Pulmonary artery endothelial cell (primary cell): Measurements from ENCODE around the gene DPAGT1. TPM values are rescaled to one million over a fixed set of nuclear protein-coding genes. Genes with fewer than 3 reads are reported as not detected.
"Not testable (repeated sequence)": the region's sequence is repeated elsewhere in the genome, so short reads cannot be mapped to it uniquely, and the experiment has no call there.

ENCODE experiments used
- DNase-seq: peaks from one replicate; pipeline ENCODE4 v3.0.0-alpha.2; 2011; ENCODE audit warnings: low read depth, low spot score
- total RNA-seq: library from RNA; depleted of rRNA; stranded (reverse); fragments of >200 nt; gene quantifications from 2 replicates; pipeline ENCODE4 v1.2.3, GENCODE V29; 2014

The DPAGT1 gene
- total RNA-seq, 1 donor from 2014 or later = 14.4 TPM

DNA sequence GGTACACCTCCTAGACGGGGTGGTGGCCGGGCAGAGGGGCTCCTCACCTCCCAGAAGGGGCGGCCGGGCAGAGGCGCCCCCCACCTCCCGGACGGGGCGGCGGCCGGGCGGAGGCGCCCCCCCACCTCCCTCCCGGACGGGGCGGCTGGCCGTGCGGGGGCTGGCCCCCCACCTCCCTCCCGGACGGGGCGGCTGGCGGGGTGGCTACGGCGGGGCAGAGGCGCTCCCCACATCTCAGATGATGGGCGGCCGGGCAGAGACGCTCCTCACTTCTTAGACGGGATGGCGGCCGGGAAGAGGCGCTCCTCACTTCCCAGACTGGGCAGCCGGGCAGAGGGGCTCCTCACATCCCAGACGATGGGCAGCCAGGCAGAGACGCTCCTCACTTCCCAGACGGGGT, 42.5 kb downstream of the DPAGT1 start:
- not testable (repeated sequence) for DNase-seq

DNA sequence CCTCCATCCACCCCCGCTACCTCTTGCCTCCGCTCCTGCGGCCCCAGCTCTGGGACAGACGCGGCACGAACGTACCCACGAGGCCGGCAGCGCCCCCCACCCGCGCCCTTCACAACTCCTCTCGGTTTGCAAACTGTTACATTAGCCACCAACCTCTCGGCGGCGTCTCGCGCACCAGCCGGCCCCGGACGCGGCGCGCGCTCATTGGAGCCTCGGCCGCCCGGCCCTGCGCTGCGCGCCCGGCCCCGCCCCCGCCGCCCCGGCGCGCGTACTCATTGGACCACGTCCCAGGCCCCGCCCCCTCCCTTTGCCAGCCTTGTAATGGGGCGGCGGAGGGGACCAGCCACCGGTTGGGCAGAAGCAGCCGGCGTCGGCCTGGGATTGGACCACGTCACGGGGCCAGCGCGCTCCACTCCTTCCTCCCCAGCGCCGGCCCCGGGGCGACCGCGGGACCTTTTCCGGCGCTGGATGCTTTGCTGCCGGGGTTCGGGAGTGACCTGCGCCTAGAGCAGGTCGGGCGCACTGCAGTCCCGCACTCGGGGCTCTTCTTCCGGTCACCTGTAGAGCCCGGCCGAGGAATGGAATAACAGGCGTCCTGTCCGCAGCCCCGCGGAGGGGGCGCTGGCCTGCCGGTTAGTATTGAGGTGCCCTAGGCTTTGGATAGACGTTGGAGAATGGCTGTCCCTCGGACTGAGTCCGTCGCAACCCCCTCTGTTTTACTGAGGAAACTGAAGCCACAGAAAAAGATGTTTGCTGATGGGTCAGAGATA, 44.5 kb downstream of the DPAGT1 start, which contains the start of gene HYOU1:
HYOU1 (minus strand) TSS at position 206 of the 770 bp plus-strand sequence. CDS start 1,045 bp downstream, outside the sequence.
- peak; percentile 87 for DNase-seq

DNA sequence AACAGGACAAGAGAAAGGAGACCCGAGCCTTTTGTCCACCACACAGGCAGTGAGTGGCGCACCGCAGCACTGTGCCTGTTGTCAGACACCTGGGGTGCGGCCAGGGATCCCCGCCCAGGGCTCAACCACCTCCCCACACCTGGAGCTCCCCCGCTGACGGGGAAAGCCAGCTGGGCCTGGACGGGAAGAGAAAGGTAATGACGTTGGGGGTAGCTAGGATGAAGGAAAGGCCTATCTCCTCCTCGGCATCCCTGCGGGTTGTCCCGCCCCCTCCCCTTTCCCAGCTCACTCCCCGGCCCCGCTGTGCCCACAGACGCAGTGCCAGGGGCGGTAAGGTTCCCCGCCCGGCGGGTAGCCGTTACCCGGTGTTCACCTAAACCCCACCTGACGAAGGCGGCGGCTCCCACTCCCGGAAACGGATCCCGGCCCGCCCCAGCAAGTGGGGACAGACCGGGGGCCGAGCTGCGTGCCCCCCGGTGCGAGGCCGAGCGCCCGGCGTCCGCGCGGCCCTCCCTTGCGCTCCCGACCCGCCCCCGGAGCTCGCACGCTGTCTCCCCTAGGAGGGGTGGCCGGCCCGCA, 45.1 kb downstream of the DPAGT1 start:
- no peak for DNase-seq

DNA sequence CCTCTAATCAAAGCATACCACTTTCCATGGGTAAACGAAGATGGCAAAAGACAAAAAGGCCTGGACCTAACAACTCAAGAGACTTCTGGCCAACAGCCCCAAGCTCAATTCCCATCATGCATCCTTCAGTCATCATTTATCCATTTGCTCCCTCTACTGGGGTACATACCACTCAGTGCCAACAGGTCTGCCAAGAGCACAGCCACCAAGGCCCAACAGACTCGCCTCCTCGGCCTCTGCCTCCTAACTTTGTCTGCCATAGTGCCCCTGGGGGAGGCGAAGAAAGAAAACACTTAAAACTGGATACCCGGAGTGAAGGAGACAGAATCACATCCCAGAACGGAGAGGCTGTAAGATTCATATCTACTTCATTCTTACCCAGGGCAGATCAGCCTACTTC, 45.8 kb downstream of the DPAGT1 start:
- DNase-seq = no peak

DNA sequence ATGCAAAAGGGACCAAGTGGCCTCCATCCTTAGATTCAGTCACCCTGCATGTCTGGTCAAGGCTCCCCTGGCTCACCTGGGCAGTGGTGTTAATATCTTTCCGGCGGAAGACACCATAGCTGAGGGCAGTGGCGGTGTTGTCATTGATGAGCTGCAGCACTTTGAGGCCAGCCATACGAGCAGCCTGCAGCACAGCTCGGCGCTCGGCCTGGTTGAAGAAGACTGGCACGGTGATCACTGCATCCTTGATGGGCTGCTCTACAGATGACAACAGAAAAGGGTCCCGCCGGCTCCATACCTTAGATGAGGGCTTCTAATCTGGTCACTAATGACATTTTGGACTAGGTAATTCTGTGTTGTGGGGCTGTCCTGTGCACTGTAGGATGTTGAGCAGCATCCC, 47.2 kb downstream of the DPAGT1 start:
- no peak for DNase-seq

DNA sequence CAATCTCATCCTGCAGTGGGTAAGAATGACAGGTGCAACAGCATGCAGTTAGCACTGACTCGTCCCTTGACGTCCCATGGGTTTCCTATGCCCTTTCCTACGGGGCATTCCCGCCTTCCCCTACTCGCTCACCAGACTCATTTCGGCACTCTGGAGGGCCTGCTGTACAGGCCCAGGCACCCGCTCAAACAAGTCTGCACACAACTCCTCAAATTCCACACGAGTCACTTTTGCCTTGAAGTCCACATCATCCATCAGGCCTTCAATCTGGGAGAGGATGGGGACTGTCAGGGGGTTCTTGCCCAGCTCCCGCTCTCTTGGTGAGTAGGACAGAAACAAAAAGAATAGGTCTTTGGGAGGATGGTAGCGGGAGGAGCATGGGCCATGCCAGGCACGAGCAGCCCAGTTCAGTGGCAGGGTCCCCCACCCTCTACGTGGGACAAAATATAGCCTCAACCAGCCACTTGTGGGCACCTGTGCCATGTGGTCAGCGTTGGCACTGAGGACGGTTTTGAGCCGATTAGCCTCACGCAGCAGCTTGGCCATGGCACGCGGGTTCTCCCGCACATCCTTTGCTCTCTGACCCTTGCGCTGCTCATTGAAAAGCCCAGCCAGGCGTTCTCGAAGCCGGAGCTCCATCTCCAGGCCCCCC, 49.4 kb downstream of the DPAGT1 start:
- DNase-seq = no peak

DNA sequence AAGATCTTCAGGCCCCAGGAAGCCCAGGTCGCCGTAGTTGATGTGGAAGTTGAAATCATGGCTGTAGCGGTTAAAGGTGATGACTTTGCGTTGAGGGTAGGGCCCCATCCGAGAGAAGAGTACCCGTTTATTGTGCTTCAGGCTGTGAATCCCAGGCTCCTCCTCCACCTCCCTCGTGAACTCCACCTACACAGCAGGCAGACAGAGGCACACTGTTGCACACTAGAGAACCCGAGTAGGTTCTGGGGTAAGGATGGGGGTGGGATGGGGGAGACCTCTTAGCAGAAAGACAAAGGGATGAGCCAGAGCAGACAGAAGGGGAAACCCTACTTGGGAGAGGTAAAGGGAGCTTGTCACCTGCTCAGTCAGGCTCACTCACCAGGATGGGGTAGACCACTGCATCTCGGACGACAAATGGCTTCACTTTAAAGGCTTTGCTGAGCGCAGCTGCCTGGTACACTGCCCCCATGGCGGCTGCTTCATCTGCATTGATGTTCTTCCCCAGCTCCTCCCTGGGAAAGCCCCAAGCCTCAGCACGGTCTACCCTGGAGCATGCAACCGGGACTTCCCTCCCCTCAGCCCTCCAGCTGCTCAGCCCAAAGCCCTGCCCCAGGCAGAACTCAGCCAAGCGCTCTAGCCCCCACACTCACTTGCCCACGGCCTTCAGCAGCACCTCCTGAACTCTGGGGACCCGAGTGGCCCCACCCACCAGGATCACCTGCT, 50.1 kb downstream of the DPAGT1 start:
- DNase-seq = no peak

DNA sequence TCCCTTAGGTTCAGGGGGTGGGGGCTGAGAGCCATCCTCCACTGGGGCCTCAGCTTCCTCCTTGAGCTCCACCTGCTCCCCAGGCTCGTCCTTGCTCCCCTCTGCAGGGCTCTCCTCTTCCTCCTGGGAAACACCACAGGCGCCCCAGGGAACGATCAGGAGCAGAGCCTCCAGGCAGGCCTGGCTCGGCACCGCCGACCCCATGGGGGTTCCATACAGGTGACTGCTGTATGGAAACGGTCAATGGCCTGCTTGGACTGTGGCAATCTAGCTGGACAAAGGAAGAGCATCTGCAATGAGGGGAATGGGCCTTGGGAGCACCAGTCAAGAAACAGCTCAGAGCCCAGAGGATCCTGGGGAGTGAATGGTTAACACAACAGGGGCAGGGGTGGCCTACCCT, 52.6 kb downstream of the DPAGT1 start:
- DNase-seq = no peak

DNA sequence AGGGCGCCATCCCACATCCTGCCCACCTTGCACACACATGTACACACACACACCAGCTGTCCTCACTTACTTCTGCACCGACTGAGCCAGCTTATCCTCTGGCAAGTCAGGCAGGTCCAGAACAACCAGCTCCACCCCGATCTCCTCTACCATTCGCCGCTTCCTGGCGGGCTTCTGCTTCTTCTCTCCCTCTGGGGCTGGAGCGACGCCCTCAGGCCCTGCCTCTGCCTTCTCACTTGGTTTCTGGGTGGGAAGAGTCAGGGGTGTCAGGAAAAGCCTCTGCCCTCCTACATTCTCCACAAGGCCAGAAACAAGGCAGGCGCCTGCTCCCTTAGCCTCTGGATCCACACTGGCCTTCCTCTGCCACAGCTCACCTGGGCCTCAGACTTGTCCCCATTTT, 53.0 kb downstream of the DPAGT1 start:
- DNase-seq = no peak

DNA sequence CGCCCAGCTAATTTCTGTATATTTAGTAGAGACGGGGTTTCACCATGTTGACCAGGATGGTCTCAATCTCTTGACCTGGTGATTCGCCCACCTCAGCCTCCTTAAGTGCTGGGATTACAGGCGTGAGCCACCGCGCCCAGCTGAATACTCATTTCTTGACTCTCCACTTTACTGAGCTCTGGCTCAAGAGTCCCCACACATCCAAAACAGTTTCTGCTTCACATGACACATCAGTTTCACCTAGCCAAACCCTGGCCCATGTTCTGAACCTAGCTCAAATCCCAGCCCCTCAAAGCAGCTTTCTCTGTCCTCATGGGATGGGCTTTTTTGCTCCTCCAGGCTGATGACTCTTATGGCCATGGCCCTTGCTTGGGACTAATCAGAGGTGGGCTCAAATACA, 54.4 kb downstream of the DPAGT1 start:
- no peak for DNase-seq

Other genes with a start within 250 kb of the DPAGT1 start
- not detected in 2 replicates for gene CXCR5, start 218.0 kb downstream of the DPAGT1 start, total RNA-seq
- 8.3 and 9.1 TPM in 2 replicates for gene BCL9L, start 175.9 kb downstream of the DPAGT1 start, total RNA-seq
- gene UPK2, start 145.6 kb downstream of the DPAGT1 start, total RNA-seq = not detected in 2 replicates
- gene FOXR1, start 130.1 kb downstream of the DPAGT1 start, total RNA-seq = not detected in 2 replicates
- gene CENATAC, start 103.7 kb downstream of the DPAGT1 start, total RNA-seq = 11.6 and 13.9 TPM in 2 replicates
- 629 and 746 TPM in 2 replicates for gene RPS25, start 83.5 kb downstream of the DPAGT1 start, total RNA-seq
- 64.5 and 119 TPM in 2 replicates for gene TRAPPC4, start 83.1 kb downstream of the DPAGT1 start, total RNA-seq
- 15.2 and 15.4 TPM in 2 replicates for gene SLC37A4, start 71.0 kb downstream of the DPAGT1 start, total RNA-seq
- 174 and 354 TPM in 2 replicates for gene HYOU1, start 44.6 kb downstream of the DPAGT1 start, total RNA-seq
- gene VPS11, start 34.0 kb downstream of the DPAGT1 start, total RNA-seq = 21.5 and 27.4 TPM in 2 replicates
- 7.8 and 11.0 TPM in 2 replicates for gene HMBS, start 17.0 kb downstream of the DPAGT1 start, total RNA-seq
- gene C2CD2L, start 5.5 kb upstream of the DPAGT1 start, total RNA-seq = 2.0 and 4.5 TPM in 2 replicates
- gene HINFP, start 19.7 kb upstream of the DPAGT1 start, total RNA-seq = 15.4 and 17.7 TPM in 2 replicates
- gene ABCG4, start 47.2 kb upstream of the DPAGT1 start, total RNA-seq = 0.20 and 0.35 TPM in 2 replicates
- gene NLRX1, start 66.9 kb upstream of the DPAGT1 start, total RNA-seq = 10.9 and 15.5 TPM in 2 replicates
- gene NHERF4, start 83.6 kb upstream of the DPAGT1 start, total RNA-seq = 0.13 TPM in 1 of 2 replicates, not detected in the other
- gene CBL, start 104.5 kb upstream of the DPAGT1 start, total RNA-seq = 11.9 and 14.8 TPM in 2 replicates
- 1,937 and 2,031 TPM in 2 replicates for gene MCAM, start 215.3 kb upstream of the DPAGT1 start, total RNA-seq
- 4.4 and 6.0 TPM in 2 replicates for gene RNF26, start 232.7 kb upstream of the DPAGT1 start, total RNA-seq
- 61.2 and 101 TPM in 2 replicates for gene C1QTNF5, start 239.0 kb upstream of the DPAGT1 start, total RNA-seq
- gene MFRP, start 244.9 kb upstream of the DPAGT1 start, total RNA-seq = not detected in 2 replicates